NT2/D1 (cell line): ENCODE results near the gene CLCN1.

ENCODE experiments used
- DNase-seq: peaks from one replicate; pipeline ENCODE4 v3.0.0-alpha.2; 2011; ENCODE audit warnings: low read depth, low spot score
- H3K27me3 ChIP-seq: 2 replicates; pipeline ENCODE4 v1.6.0; 2011; ENCODE audit warnings: mild to moderate bottlenecking; ENCODE audit not compliant: insufficient read length, insufficient read depth
- H3K36me3 ChIP-seq: 2 replicates; pipeline ENCODE4 v1.6.1; 2011; ENCODE audit warnings: mild to moderate bottlenecking, low read length, mixed read lengths; ENCODE audit not compliant: insufficient read depth, insufficient read length
- H3K4me1 ChIP-seq: 2 replicates; pipeline ENCODE4 v1.5.1; 2011; ENCODE audit not compliant: insufficient read depth, insufficient read length
- H3K4me3 ChIP-seq: 2 replicates; pipeline ENCODE4 v1.5.1; 2011; ENCODE audit warnings: low read depth; ENCODE audit not compliant: insufficient read length
- H3K9ac ChIP-seq: 2 replicates; pipeline ENCODE4 v1.6.0; 2011; ENCODE audit warnings: low read depth; ENCODE audit not compliant: insufficient read length
- H3K9me3 ChIP-seq: 2 replicates; pipeline ENCODE4 v1.5.1; 2011; ENCODE audit warnings: mild to moderate bottlenecking, low read length; ENCODE audit not compliant: insufficient read depth
- SUZ12 ChIP-seq: IDR thresholded peaks from 2 replicates; pipeline ENCODE4 v1.6.1; 2011; ENCODE audit not compliant: insufficient read length, insufficient read depth; ENCODE audit errors: extremely low read depth
- YY1 ChIP-seq: IDR thresholded peaks from 2 replicates; pipeline ENCODE4 v1.6.1; 2011; ENCODE audit not compliant: insufficient read length, insufficient read depth
- ZNF274 ChIP-seq: IDR thresholded peaks from 2 replicates; pipeline ENCODE4 v1.6.1; 2011; ENCODE audit warnings: mild to moderate bottlenecking, low read depth, low read length

Gene CLCN1

GRCh38 chr7:143369678-143370651, 54.1 kb downstream of the CLCN1 start:
- Histone ChIP-seq H3K4me3 (no peak overlapping the region), H3K36me3 (no peaks in the 10 kb centered on the region), H3K4me1 (no peaks in the 10 kb centered on the region), H3K9me3 (no peaks in the 10 kb centered on the region), H3K27me3 (peaks cover 2% of the 10 kb centered on the region), H3K9ac (no peak overlapping the region)
- DNase-seq: peak; percentile 56
- no peak for TF ChIP-seq YY1
- no peak for TF ChIP-seq ZNF274
- no peak for TF ChIP-seq SUZ12

DNA sequence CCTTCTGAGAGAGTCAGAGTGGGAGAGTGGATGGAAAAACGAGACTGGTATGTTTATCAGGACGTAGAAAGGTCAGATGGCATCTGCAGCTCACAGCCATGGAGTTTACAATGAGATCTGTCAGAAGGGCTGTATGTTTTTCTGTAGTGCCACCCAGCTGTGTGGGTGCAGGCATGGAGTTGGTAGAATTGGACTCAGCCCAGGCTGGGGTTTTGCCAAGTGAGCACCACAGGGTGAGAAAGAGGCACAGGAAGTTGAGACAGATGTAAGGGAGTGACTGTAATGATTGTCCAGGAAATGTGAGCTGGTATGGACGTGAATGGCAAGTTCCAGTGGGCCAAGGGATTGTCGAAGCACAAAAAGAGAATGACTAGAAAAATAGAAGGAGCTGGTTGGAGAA, 56.2 kb downstream of the CLCN1 start:
- no peaks in the 10 kb centered on the region for H3K27me3 ChIP-seq
- no peaks in the 10 kb centered on the region for H3K36me3 ChIP-seq
- no peaks in the 10 kb centered on the region for H3K9me3 ChIP-seq
- no peaks in the 10 kb centered on the region for H3K4me1 ChIP-seq
- TF ChIP-seq SUZ12: no peak
- TF ChIP-seq YY1: no peak
- no peak overlapping the region for H3K4me3 ChIP-seq
- no peak overlapping the region for H3K9ac ChIP-seq
- no peak for DNase-seq

- Histone ChIP-seq H3K4me1 (no peaks in the 10 kb centered on the region), H3K9ac (no peak overlapping the region)
Measured at GRCh38 chr7:143373255-143373794, 57.4 kb downstream of the CLCN1 start.

DNA sequence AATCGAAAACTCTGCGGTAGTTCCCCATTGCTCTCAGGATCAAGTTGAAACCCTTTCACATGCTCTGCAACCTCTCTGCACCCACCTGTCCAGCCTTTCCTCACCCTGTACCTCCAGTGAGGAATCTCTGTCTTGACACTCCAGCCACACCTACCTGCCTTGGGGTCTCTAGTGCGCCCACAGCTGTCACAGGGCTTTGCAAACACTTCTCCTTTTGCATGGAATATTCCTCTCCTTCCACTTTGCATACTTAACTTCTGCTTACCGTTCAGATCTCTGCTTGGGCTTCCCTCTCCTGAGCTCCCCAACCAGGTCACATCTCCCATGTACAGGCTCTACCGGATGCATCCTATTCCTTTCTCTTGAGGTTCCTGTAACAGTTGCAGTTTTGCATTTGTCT, 58.6 kb downstream of the CLCN1 start:
- DNase-seq: no peak
- TF ChIP-seq SUZ12 (no peak), ZNF274 (no peak), YY1 (no peak)
- no peaks in the 10 kb centered on the region for H3K4me1 ChIP-seq
- H3K4me3 ChIP-seq: no peak overlapping the region
- no peaks in the 10 kb centered on the region for H3K27me3 ChIP-seq
- H3K36me3 ChIP-seq: peaks cover 6% of the 10 kb centered on the region
- 0 out of 2 replicates have a peak, but pooled peaks cover 4% of the 10 kb centered on the region for H3K9me3 ChIP-seq
- no peak overlapping the region for H3K9ac ChIP-seq

More at GRCh38 chr7:143373255-143373794, 57.4 kb downstream of the CLCN1 start:
- no peak for TF ChIP-seq SUZ12
- no peak for DNase-seq
- Histone ChIP-seq H3K27me3 (no peaks in the 10 kb centered on the region), H3K9me3 (no peaks in the 10 kb centered on the region), H3K4me3 (no peak overlapping the region), H3K36me3 (no peaks in the 10 kb centered on the region)

- Histone ChIP-seq H3K9me3 (0 out of 2 replicates have a peak, but pooled peaks cover 4% of the 10 kb centered on the region), H3K4me1 (peaks cover 3% of the 10 kb centered on the region), H3K4me3 (no peak overlapping the region), H3K27me3 (no peaks in the 10 kb centered on the region), H3K9ac (no peak overlapping the region), H3K36me3 (peaks cover 6% of the 10 kb centered on the region)
- TF ChIP-seq SUZ12 (no peak), ZNF274 (no peak), YY1 (no peak)
- DNase-seq: no peak
Measured at GRCh38 chr7:143375298-143376034, 59.6 kb downstream of the CLCN1 start.

GRCh38 chr7:143376396-143376795, 60.5 kb downstream of the CLCN1 start:
- Histone ChIP-seq H3K9me3 (0 out of 2 replicates have a peak, but pooled peaks cover 4% of the 10 kb centered on the region), H3K27me3 (no peaks in the 10 kb centered on the region), H3K4me1 (peaks cover 3% of the 10 kb centered on the region), H3K4me3 (no peak overlapping the region), H3K9ac (no peak overlapping the region), H3K36me3 (peaks cover 6% of the 10 kb centered on the region)
- TF ChIP-seq YY1: no peak
- no peak for TF ChIP-seq SUZ12
- no peak for TF ChIP-seq ZNF274
- DNase-seq: no peak
